NCI-H1092 (cell line): Measurements from ENCODE around the gene CYTH2.

Experiments
- DNase-seq: peaks from one replicate; lab custom pipeline; 2025; lab: John Stamatoyannopoulos, UW

CYTH2 gene, protein sequence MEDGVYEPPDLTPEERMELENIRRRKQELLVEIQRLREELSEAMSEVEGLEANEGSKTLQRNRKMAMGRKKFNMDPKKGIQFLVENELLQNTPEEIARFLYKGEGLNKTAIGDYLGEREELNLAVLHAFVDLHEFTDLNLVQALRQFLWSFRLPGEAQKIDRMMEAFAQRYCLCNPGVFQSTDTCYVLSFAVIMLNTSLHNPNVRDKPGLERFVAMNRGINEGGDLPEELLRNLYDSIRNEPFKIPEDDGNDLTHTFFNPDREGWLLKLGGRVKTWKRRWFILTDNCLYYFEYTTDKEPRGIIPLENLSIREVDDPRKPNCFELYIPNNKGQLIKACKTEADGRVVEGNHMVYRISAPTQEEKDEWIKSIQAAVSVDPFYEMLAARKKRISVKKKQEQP

GRCh38 chr19:48469289-48469881, at the start of gene CYTH2:
TSS of gene CYTH2 (plus strand) at chr19:48469369. CDS start at chr19:48469508, 139 bp downstream.
- peak; percentile 37 for DNase-seq

- no peak for DNase-seq
Observed at GRCh38 chr19:48421548-48421947, 47.6 kb upstream of the CYTH2 start.

DNA sequence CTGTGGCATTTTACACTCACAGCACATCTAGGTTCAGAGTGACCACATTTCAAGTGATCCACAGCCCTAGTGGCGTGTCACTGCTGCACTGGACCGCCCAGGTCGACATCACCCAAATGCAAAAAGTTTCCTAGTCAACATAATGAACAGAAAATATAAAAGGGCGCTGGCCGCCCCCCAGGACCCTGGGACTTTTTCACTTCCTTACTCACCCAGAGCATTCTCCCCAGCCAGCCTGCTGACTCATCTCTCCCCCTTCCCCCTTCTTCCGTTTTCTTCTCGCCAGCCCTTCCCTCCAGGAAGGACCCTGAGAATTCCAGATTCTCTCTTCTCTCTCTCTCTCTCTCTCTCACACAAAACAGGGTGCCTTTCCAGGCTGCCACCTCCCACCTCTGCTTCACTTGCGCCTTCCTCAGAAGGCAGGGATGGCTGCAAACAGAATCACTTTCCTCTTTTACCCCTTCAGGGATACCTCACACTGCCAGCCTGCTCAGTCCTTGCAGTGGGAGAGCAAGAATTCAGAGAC, 44.4 kb upstream of the CYTH2 start:
- no peak for DNase-seq

DNA sequence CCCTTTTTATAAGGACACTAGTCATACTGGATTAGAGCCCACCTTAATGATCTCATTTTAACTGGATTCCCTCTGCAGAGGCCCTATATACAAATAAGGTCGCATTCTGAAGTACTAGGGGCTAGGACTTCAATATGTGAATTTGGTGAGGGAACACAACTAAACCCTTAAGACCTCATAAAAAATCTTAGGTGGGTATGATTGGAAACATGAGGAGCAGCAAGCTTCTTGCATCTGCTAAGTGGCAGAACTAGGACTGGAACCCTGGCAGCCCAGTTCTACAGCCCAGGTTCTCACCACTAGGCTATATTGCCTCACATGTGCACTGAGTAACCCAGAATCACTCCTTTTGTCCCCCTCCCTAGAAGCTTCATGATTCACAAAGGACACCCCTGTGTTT, 40.5 kb upstream of the CYTH2 start:
- DNase-seq = no peak

- DNase-seq = no peak
Observed at GRCh38 chr19:48433337-48433736, 35.8 kb upstream of the CYTH2 start.

DNA sequence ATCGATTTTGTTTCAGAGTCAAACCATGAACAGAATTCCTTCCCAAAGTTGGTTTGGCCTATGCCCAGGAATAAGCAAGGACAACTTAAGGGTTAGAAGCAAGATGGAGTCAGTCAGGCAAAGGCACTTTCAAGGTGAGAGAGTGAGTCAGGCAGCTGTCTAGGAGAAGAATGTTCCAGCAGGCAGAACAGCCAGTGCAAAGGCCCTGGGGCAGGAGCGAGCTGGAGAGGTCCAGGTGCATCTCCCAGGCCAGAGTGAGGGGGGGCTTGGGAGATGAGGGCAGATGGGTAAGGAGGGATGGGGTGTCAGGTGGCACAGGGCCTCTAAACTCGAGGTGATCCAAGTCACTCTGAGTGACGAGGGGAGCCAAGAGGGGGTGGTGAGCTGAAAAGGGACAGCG, 32.6 kb upstream of the CYTH2 start:
- DNase-seq = no peak

DNA sequence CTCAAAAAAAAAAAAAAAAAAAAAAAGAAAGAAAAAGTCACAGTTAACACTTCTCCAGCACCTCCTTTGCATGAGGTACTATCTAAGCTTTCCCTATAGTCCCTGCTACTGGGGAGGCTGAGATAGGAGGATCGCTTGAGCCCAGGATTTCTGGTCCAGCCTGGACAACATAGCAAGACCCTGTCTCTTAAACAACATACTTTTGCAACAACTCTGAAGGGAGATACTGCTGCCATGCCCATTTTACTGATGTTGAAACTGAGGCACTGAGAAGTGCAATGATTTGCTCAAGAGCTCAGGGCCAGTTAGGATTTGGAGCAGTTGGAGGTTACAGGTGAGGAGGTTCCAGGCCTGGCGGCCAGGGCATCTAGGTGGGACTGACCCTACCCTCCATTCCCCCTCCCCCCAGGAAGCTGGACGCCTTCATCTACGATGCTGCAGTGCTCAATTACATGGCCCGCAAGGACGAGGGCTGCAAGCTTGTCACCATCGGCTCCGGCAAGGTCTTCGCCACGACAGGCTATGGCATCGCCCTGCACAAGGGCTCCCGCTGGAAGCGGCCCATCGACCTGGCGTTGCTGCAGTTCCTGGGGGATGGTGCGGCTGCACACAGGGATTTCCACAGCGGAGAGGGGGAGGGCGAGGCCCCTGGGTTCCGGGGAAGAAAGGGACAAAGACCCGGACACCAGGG, 27.7 kb upstream of the CYTH2 start:
- no peak for DNase-seq

- no peak for DNase-seq
Observed at GRCh38 chr19:48442116-48443035, 26.8 kb upstream of the CYTH2 start.

DNA sequence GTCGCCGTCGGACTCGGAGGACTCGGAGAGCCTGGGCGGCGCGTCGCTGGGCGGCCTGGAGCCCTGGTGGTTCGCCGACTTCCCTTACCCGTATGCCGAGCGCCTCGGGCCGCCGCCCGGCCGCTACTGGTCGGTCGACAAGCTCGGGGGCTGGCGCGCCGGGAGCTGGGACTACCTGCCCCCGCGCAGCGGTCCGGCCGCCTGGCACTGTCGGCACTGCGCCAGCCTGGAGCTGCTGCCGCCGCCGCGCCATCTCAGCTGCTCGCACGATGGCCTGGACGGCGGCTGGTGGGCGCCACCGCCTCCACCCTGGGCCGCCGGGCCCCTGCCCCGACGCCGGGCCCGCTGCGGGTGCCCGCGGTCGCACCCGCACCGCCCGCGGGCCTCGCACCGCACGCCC, 25.9 kb upstream of the CYTH2 start:
- DNase-seq = no peak

DNA sequence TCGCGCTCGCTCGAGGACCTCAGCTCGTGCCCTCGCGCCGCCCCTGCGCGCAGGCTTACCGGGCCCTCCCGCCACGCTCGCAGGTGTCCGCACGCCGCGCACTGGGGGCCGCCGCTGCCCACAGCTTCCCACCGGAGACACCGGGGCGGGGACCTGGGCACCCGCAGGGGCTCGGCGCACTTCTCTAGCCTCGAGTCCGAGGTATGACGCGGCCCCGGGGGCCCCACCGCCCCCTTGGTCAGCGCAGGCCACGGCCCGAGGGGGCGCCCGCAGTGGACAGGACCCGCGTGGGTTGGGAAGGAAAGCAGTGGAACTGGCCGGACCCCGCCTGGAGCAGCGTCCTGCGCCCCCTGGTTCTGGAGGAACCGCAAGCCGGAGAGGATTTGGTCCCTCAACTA, 25.4 kb upstream of the CYTH2 start:
- no peak for DNase-seq

DNA sequence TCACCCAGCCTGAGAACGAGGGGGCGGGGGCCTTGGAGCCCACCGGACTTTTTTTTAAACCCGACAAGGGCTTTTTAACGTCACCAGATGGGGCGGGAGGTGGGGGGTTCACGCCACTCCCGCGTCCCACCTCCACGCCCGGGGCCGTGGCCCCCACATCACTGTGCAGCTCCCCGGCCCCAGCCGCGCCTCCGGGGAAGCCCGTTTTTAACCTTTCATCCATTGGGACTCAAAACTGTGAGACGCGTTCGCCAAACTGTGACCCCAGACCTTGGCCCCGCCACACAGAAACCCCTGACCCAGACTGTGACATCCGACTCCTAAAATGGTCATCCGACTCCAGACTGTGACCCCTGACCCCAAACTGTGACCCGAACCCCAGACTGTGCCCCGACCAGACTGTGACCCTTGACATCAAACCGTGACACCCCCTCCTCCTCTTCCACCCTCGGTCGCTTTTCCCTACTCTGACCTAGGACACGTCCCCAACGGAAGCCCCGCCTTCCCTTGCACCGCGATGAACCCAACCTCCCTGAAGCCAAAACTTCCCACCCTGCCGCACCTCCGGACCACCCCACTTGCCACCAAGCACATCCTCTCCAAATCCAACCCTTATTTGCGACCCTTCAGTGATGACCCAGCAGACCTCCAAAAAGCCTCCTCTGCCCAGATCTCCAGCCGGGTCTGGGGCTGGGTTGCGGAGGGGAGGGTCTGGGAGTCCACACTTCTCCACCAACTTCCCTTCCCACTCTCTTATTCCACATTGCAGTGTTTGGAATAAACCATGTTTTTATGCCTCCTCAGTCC, 24.8 kb upstream of the CYTH2 start:
- DNase-seq = no peak

- no peak for DNase-seq
Observed at GRCh38 chr19:48444936-48445200, 24.3 kb upstream of the CYTH2 start.

DNA sequence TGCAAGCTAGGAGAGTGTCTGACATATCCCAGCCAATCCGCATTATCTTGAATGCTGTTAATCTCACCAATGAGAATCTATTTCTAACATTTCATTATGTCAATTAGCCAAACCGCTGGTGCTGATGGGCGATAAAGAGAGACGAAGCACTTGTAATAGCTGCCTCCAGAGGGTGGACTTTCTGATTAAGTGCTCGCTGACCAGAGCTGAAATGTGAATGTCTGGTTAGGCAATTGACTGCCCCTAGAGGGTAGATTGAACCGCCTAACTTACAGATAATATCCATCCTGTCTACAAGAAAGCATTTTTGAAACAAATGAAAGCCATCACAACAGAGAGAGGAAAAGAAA, 23.9 kb upstream of the CYTH2 start:
- DNase-seq = peak; percentile 57

DNA sequence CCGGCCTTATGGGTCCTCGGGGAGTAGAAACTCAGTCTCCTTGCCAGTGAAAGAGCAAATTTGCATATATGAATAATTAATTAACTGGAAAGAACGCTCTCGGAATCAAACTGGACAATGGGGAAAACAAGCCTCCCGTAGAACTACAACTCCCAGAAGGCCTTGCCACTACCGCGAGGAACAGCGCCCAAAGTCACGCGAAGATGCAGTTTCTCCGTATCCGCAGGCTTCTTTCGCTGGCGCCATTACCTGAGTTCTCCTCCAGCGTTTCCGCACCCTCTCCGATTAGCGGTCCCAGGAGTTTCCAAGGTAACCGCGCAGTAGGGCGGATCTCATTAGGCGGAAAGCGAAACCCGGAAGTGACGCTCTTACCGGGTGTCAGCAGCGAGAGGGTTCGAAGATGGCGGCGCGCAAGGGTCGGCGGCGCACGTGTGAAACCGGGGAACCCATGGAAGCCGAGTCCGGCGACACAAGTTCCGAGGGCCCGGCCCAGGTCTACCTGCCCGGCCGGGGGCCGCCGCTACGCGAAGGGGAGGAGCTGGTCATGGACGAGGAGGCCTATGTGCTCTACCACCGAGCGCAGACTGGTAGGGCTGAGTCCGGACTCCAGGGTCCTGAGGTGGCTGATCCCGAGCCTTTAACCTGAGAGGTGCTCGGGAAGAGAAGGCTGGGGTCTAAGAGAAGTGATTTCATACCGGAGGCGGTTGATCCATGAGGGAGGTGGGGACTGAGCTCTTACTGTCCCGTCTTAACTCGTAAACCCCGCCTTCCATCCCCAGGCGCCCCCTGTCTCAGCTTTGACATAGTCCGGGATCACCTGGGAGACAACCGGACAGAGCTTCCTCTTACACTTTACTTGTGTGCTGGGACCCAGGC, 23.3 kb upstream of the CYTH2 start, which contains the start of gene GRWD1:
Gene GRWD1 (plus strand): TSS at position 378 of the 876 bp plus-strand sequence. CDS start 23 bp downstream, at position 401.
- DNase-seq = peak; percentile 94

GRCh38 chr19:48446579-48446978, 22.6 kb upstream of the CYTH2 start:
- no peak for DNase-seq

DNA sequence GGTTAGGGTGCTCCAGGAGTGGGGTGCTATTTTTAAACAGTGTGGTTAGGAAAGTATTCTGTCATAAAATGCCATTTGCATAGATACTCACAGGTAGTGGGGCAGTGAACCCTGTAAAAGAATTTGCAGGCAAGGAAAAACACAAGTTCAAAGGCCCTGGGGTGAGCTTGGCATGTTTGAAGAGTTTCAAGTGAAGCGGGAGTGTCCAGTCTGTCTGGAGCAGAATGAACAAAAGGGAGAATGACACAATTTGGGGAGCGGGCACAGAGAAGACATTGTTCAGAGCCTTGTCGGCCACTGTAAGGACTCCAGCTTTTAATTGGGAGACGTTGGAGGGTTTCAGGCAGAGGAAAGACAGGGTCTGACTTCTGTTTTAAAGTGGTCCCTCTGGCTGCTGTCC, 20.6 kb upstream of the CYTH2 start:
- no peak for DNase-seq

DNA sequence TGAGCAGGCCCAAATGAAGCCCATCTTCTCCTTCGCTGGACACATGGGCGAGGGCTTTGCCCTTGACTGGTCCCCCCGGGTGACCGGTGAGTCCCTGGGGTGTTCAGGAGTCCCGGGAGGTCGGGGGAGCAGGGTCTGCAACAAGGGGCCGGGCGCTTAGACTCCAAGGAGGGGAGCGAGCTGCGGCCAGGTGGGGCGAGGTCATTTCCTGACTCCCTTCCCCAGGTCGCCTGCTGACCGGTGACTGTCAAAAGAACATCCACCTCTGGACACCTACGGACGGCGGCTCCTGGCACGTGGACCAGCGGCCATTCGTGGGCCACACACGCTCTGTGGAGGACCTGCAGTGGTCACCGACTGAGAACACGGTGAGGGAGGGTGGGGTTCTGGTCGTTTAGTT, 18.7 kb upstream of the CYTH2 start:
- no peak for DNase-seq

- no peak for DNase-seq
Observed at GRCh38 chr19:48450863-48451262, 18.3 kb upstream of the CYTH2 start.

GRCh38 chr19:48451624-48452023, 17.5 kb upstream of the CYTH2 start:
- DNase-seq = no peak
